GM18505 (cell line): ENCODE data around the gene SYNGAP1.
"Not testable (repeated sequence)": the region's sequence is repeated elsewhere in the genome, so short reads cannot be mapped to it uniquely, and the experiment has no call there.

Source experiments
- ATAC-seq: cut with Tn5 transposase; IDR thresholded peaks from one replicate; pipeline ENCODE4 v1.9.1; 2021; ENCODE audit not compliant: unreplicated experiment
- POLR2A ChIP-seq: IDR thresholded peaks from 4 replicates; pipeline ENCODE4 v1.6.1; 2011; ENCODE audit warnings: borderline replicate concordance; ENCODE audit not compliant: insufficient read depth, insufficient read length; ENCODE audit errors: extremely low read depth

The SYNGAP1 gene

DNA sequence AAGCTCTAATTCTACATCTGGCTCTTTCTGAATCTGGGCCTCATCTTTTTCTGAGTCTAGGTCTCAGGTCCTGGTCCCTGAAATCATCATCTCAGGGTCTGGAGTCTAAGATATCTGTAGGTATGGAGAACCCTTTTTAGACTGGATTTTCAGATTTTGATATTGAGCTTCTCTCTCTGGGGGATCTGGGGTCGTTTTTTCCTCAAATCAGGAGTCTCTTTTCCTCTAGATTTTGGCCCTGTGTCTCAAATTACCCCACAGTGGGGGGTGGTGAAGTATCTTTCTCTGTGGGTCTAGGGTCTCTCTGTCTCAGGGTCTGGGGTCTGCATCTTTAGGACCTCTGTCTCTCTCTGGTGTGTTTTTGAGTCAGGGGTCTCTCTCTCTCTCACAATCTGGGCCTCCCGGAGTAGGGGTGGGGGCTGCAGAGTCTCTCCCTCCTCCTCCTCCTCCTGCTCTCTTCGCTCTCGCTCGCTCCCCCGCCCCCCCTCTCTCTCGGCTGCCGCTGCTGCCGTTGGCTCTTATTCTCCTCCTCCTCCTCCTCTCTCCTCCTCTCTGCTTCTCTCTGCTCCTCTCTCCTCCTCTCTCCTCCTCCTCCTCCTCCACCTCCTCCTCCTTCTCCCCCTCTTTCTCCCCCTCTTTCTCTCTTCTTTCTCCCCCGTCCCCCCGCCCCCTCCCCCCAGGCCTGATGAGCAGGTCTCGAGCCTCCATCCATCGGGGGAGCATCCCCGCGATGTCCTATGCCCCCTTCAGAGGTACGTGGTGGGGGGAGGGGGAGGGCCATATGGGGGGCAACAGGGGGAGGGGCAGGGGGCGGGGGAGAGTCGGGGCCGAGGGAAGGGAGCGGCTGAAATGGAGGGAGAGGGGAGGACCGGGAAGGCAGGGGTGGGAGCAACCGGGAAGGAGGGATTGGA lies at the start of gene SYNGAP1:
Gene SYNGAP1 (plus strand): TSS at position 486 of the 911 bp plus-strand sequence. CDS start 200 bp downstream, at position 686.
- ATAC-seq: no peak
- no peak for TF ChIP-seq POLR2A

DNA sequence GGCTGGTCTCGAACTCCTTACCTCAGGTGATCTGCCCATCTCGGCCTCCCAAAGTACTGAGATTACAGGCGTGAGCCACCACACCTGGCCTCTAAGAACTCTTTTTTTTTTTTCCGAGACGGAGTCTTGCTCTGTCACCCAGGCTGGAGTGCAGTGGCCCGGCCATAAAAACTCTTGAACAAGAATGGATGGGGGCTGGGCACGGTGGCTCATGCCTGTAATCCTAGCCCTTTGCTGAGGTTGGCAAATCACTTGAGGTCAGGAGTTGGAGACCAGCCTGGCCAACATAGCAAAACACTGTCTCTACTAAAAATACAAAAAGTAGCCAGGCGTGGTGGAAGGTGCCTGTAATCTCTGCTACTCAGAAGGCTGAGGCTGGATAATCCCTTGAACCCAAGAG lies 48.0 kb upstream of the SYNGAP1 start:
- not testable (repeated sequence) for ATAC-seq

DNA sequence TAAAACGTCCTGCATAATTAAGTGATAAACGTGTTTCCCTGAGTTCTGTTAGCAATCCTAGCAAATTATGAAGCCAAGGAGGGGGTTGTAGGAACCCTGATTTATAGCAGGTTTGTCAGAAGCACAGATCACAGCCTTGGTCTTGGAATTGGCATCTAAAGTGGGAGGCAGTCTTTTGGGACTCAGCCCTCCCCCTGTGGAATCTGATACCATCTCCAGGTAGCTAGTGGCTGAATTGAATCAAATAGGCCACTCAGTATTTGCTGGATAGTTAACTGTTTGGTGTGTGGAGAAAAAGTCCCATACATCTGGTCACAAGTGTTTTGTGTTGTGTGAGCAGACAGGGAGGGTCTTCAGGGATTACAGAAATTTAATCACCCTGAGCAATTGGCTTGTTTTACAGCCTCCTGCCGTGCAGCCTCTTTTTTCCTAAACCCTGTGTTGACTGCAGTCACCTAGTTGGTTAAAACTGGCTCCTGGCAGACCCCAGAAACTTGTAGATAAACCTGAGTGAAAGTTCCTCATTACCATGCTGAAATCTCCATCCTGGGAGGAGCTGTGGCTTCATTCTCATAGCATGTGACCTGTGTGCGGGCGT lies 47.2 kb upstream of the SYNGAP1 start:
- no peak for TF ChIP-seq POLR2A
- ATAC-seq: no peak

DNA sequence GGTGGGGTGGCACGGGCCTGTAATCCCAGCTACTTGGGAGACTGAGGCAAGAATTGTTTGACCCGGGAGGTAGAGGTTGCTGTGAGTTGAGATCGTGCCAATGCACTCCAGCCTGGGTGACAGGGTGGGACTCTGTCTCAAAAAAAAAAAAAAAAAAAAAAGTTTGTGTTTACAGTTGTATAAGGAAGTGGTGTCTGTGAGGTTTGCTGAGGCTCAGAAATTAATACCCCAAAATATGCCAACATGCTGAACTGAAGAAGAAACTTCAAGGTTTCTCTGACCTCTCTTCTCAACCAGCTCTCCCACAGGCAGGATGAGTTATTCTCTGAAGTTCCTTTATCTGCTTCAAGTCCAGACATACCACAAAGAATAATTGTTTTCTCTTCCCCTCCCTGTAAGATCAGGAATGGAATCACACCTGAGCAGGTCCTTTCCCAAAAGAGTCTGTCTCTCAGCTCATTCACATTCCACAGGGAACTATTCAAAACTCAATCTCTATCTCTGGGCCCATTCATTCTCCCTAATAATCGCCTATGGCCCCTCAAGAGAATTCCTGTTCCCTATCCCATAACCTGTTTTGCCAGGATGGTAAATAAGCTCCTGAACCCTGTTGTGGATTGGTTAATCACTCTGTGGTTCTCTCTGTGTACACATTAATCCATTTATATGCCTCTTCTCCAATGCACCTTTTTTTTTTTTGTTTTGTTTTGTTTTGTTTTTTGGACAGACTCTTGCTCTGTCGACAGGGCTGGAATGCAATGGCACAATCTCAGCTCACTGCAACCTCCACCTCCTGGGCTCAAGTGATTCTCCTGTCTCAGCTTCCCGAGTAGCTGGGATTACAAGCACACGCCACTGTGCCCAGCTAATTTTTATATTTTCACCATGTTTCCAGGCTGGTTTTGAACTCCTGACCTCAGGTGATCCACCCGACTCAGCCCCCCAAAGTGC lies 45.6 kb upstream of the SYNGAP1 start:
- TF ChIP-seq POLR2A: no peak
- no peak for ATAC-seq

DNA sequence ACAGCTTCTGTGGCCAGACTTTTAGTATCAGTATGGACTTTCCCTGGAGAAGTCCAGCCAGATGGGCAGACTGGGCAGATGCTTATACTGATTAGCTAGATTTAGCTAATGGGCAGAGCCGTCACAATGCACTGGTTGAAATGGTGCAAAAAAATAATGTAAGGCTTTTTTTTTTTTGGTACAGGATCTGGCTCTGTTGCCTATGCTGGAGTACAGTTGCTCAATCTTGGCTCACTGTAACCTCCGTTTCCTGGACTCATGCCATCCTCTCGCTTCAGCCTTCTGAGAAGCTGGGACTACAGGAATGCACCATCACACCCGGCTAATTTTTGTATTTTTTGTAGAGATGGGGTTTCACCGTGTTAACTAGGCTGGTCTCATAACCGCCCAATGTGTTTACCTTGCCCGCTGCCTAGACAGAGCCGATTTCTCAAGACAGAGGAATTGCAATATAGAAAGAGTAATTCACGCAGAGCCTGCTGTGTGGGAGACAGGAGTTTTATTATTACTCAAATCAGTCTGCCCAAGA lies 44.7 kb upstream of the SYNGAP1 start:
- no peak for ATAC-seq
- no peak for TF ChIP-seq POLR2A

DNA sequence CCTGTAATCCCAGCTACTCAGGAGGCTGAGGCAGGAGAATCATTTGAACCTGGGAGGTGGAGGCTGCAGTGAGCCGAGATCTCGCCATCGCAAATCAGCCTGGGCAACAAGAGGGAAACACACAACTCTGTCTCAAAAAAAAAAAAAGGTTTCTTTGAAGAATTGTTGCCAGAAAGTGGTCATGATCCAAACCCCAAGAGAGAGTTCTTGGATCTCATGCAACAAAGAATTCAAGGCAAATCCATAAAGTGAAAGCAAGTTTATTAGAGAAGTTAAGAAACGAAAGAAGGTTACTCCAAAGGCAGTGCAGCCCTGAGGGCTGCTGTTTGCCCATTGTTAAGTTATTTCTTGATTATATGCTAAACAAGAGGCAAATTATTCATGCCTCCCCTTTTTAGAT lies 42.7 kb upstream of the SYNGAP1 start:
- TF ChIP-seq POLR2A: no peak
- no peak for ATAC-seq

DNA sequence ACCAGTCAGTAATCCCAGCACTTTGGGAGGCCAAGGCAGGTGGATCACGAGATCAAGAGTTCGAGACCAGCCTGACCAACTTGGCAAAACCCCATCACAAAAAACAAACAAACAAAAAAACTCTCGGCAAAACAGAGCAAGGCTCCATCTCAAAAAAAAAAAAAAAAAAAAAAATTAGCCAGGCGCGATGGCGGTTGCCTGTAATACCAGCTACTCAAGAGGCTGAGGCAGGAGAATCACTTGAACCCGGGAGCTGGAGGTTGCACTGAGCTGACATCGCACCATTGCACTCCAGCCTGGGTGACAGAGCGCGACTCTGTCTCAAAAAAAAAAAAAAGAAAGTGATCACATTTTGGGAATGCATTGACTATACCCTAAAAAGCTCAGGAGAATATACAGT lies 40.7 kb upstream of the SYNGAP1 start:
- not testable (repeated sequence) for ATAC-seq

DNA sequence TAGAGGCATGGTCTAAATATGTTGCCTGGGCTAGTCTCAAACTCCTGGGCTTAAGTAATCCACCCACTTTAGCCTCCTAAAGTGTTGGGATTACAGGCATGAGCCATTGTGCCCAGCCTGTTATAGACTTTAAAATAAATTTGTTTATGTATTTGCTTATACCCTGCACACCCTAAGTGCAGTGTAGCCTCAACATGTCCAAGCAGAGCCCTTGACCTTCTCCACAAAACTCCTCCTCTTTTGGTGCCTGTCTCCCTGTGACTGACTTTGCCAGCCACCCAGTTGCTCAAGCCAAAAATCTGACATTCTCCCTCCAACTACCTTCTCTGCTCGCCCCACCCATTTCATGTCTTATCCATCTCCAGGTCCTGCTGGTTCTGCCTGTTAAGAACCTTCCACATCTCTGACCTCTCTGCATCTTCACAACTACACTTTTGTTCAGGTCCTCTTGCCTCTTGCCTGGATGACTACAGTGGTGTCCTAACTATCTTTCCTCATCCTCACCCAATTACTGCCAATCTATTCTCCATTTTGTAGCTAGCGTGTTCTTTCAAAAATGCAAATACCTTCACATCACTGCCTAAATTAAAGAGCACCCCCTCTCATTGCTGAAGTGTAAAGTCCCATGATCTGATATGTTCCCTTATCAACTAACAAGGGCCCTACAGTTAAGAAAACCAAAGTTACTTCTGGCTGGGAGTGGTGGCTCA lies 39.4 kb upstream of the SYNGAP1 start:
- no peak for ATAC-seq
- no peak for TF ChIP-seq POLR2A

DNA sequence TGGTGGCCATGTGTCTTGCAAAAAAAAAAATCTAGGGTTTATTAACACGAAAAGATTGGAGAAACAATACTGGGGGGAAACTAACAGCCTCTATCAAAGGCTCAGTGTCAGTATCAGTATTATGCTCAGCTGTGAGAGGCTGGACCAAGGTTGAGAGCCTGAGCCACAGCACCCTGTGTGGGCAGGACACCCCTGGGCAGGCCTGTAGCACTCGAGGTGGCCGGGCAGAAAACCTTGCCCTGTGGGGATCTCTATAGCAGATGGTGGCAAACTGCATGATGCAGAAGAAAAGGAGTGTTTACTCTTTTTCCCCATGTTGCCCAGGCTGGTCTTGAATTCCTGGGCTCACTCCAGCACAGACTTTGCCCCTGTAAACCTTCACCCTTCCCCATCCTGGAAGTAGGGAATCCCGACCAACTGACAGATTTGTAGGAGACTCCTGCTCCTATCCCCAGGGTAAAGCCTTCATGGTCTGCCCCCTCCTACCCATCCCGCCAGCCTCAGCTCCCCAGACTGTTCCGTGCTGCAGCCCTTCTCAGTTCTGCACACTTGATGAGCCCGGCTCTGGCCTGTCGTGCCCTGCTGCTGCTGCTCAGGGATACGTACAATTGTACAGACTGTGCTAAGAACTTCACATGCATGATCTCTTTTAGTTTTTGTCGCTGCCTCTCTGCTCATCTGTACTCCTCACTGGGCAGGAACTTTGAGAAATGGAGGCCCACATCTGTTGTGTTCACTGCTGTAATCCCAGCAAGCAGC lies 36.3 kb upstream of the SYNGAP1 start:
- no peak for ATAC-seq
- no peak for TF ChIP-seq POLR2A

DNA sequence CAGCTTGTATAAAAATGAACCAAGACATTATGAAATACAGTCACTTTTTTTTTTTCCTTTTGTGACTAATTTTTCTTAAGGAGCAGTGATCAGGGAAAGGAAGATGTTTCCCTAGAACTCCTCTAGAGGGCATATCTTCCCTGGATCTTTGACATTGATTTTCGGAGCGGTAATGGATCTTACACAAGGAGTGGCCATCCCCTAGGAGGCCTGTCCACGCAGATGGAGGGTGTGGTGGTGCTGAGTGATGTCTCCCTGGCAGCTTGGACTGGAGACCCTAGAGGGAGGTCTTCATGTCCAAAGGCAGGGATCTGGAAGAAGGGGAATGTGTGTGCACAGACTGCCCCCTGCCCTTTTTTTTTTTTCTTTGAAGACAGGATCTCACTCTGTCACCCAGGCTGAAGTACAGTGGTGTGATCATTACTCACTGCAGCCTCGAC lies 35.3 kb upstream of the SYNGAP1 start:
- TF ChIP-seq POLR2A: no peak
- no peak for ATAC-seq

DNA sequence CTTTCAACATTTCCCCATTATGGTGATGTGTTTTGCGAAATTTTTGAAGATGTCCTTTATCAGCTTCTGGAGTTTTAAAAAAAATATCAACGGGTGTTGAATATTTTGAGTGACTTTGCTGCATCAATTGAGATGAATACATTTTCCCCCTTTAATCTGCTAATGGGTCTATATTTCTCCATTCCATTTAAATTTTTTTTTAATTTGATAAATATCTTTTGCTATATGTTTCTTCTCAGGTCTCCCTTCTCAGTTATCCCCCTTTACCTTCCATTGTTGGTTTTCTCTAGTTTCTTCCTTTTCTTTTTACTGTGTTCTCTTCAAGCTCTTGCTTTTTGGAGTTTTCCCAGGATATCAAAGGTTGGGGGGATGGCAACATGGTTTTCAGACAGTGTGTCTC lies 29.7 kb upstream of the SYNGAP1 start:
- no peak for TF ChIP-seq POLR2A
- no peak for ATAC-seq

DNA sequence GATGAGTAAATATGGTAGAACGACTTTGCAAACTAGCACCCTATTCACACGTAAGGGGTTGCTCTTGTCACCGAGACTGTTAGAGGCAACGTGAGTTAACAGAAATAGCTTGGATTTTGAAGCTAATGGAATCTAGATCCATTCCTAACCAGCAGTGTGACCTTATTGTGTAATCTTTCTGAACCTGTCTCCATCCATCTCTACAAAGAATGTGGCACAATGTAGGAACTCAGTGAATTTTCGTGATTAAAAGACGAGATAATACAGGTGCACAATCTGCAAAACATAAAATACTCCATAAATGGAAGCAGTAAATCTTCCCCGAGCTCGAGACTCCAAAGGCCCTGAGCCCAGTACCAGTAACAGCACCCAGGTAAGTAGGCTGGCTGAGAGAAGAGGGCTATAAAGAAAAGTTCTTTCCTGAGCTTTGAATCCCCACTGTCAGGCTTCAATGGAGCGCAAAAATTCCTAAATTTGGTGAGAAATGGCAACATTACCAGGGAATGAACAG lies 29.0 kb upstream of the SYNGAP1 start:
- TF ChIP-seq POLR2A: no peak
- ATAC-seq: no peak
